Aorta (tissue), 5 donors: ENCODE data around the gene RASAL3. TPM values are rescaled to one million over a fixed set of nuclear protein-coding genes. Genes with fewer than 3 reads are reported as not detected.
"Not testable (repeated sequence)": the region's sequence is repeated elsewhere in the genome, so short reads cannot be mapped to it uniquely, and the experiment has no call there.

Experiments used
- ATAC-seq: fragments of 200-7000 bp; cut with Tn5 transposase; one replicate; pipeline ENCODE4 v1.9.1; 2022; ENCODE audit warnings: moderate library complexity; ENCODE audit not compliant: low FRiP score
- DNase-seq, 2 donors: peaks; one replicate each; pipeline ENCODE4 v3.0.0-alpha.2; 2020
- H3K27ac ChIP-seq, 2 donors: one replicate each; pipeline ENCODE4 v1.5.1; 2013; ENCODE audit warnings: low read length in 2 of 2, mild to moderate bottlenecking in 2 of 2, moderate library complexity in 2 of 2, control low read depth in 1 of 2, inconsistent platforms in 1 of 2, low read depth in 1 of 2
- H3K27me3 ChIP-seq, 2 donors: one replicate each; pipeline ENCODE4 v1.6.1; 2013; ENCODE audit warnings: control low read depth in 1 of 2, low read length in 1 of 2, mild to moderate bottlenecking in 1 of 2, moderate library complexity in 1 of 2; ENCODE audit not compliant: insufficient read depth in 2 of 2, control insufficient read depth in 1 of 2
- H3K36me3 ChIP-seq, 2 donors: one replicate each; pipeline ENCODE4 v1.6.1; 2013; ENCODE audit warnings: control low read depth in 1 of 2, low read length in 1 of 2, mild to moderate bottlenecking in 1 of 2; ENCODE audit not compliant: insufficient read depth in 2 of 2, control insufficient read depth in 1 of 2
- H3K4me1 ChIP-seq, 2 donors: one replicate each; pipeline ENCODE4 v1.6.1; 2013; ENCODE audit warnings: low read length in 2 of 2, control low read depth in 1 of 2, mild to moderate bottlenecking in 1 of 2, moderate library complexity in 1 of 2; ENCODE audit not compliant: insufficient read depth in 2 of 2, control insufficient read depth in 1 of 2
- H3K4me3 ChIP-seq, 2 donors: one replicate each; pipeline ENCODE4 v1.5.1; 2013; ENCODE audit warnings: low read length in 2 of 2, control low read depth in 1 of 2, mild to moderate bottlenecking in 1 of 2
- H3K9me3 ChIP-seq: one replicate; pipeline ENCODE4 v1.6.1; 2013; ENCODE audit warnings: mild to moderate bottlenecking, low read length; ENCODE audit not compliant: control insufficient read depth
- WGBS, 2 donors: extraction: QIAGEN DNeasy Blood & Tissue Kit; methylation state at CpG; one replicate each; pipeline ENCODE4 v1.1.7; 2013; 5-methylcytosine and 5-hydroxymethylcytosine counted together
- intact Hi-C, 2 donors: fragments of 100-400 bp; cut with DNase I; formaldehyde crosslinking; loops; one replicate each; pipeline versions ENCODE4 v1.14.2 to v1.15.0; 2022
- polyA plus RNA-seq, 2 donors: library from polyadenylated mRNA; stranded (reverse); fragments of 200-250 nt; gene quantifications; one replicate each; pipeline ENCODE4 v1.2.3, GENCODE V29; 2013
- total RNA-seq, 2 donors: library from RNA; stranded (reverse); fragmentation: NEBNext Ultra II Directional; extraction: Animal tissue kit (Norgen Biotek cat#: 25700); gene quantifications; one replicate each; pipeline ENCODE4 v1.2.1, GENCODE V29; 2021
- donor health status: healthy with polysubstance abuse.
- donor health status: Bipolar disorder and iron deficiency.
- donor health status: DM: no; HTN: no; CAD: no.
- donor health status: DM: no; HTN: no; CAD: no.
- donor health status: DM: yes; HTN: yes; CAD: no.

RASAL3 gene
- total and polyA plus RNA-seq, 4 donors, result 0.90 to 10.9 (median 4.8) TPM

- H3K9me3 ChIP-seq, result no peaks in the 10 kb centered on the region
- no peaks in the 10 kb centered on the region for H3K4me1 ChIP-seq
- WGBS, 2 donors, result 85 to 94% methylated on average over 5 of the region's 5 CpGs
- H3K36me3 ChIP-seq, result no peaks in the 10 kb centered on the region
- no peaks in the 10 kb centered on the region for H3K27me3 ChIP-seq
- H3K4me3 ChIP-seq, result no peak overlapping the region
- DNase-seq, result peak in 1 of 2 donors; percentile 51
- ATAC-seq, result no peak
- H3K27ac ChIP-seq, result no peak overlapping the region
- intact Hi-C loops, result no loop called here
Measured at GRCh38 chr19:15476325-15476724, 12.0 kb upstream of the RASAL3 start.

GRCh38 chr19:15475611-15476010, 11.3 kb upstream of the RASAL3 start:
- H3K27ac ChIP-seq, result no peak overlapping the region
- no peak overlapping the region for H3K4me3 ChIP-seq
- peak in 1 of 2 donors; percentile 65 for DNase-seq
- ATAC-seq, result no peak
- 92 to 94% methylated on average over 10 of the region's 10 CpGs for WGBS, 2 donors
- no peaks in the 10 kb centered on the region for H3K36me3 ChIP-seq
- no peaks in the 10 kb centered on the region for H3K4me1 ChIP-seq
- intact Hi-C loops, result no loop called here
- no peaks in the 10 kb centered on the region for H3K27me3 ChIP-seq
- no peaks in the 10 kb centered on the region for H3K9me3 ChIP-seq

GRCh38 chr19:15475169-15475568, 10.8 kb upstream of the RASAL3 start:
- Histone ChIP-seq H3K27ac (no peak overlapping the region), H3K4me1 (no peaks in the 10 kb centered on the region), H3K36me3 (no peaks in the 10 kb centered on the region), H3K27me3 (no peaks in the 10 kb centered on the region), H3K9me3 (no peaks in the 10 kb centered on the region), H3K4me3 (no peak overlapping the region)
- DNase-seq (peak in 1 of 2 donors; percentile 6), ATAC-seq (no peak)
- intact Hi-C loops, result no loop called here
- WGBS, 2 donors, result 77 to 82% methylated on average over 4 of the region's 4 CpGs

- intact Hi-C loops, H3K27ac ChIP-seq, H3K4me3 ChIP-seq, H3K4me1 ChIP-seq, H3K9me3 ChIP-seq, ATAC-seq, H3K36me3 ChIP-seq, H3K27me3 ChIP-seq: not testable (repeated sequence)
- 72 to 73% methylated on average over 4 of the region's 4 CpGs for WGBS, 2 donors
- peak in 1 of 2 donors; percentile 4 for DNase-seq
Measured at GRCh38 chr19:15473821-15474220, 9.5 kb upstream of the RASAL3 start.

- ATAC-seq (peak; percentile 24), DNase-seq (peak; percentile 24 to 62)
- Histone ChIP-seq H3K27ac (no peak overlapping the region), H3K9me3 (no peaks in the 10 kb centered on the region), H3K27me3 (no peaks in the 10 kb centered on the region), H3K36me3 (no peaks in the 10 kb centered on the region), H3K4me1 (no peaks in the 10 kb centered on the region), H3K4me3 (no peak overlapping the region)
- intact Hi-C loops, result no loop called here
- WGBS, 2 donors, result 42 to 56% methylated on average over 31 of the region's 31 CpGs
Measured at GRCh38 chr19:15471639-15472101, 7.3 kb upstream of the RASAL3 start.

GRCh38 chr19:15469513-15470297, 5.4 kb upstream of the RASAL3 start:
- Histone ChIP-seq H3K27ac (no peak overlapping the region), H3K9me3 (no peaks in the 10 kb centered on the region), H3K4me1 (no peaks in the 10 kb centered on the region), H3K27me3 (no peaks in the 10 kb centered on the region), H3K36me3 (no peaks in the 10 kb centered on the region), H3K4me3 (no peak overlapping the region)
- peak; percentile 56 to 76 for DNase-seq
- peak; percentile 62 for ATAC-seq
- WGBS, 2 donors, result 5 to 6% methylated on average over 61 to 65 of the region's 65 CpGs
- intact Hi-C loops, result no loop called here

GRCh38 chr19:15468675-15469512, 4.5 kb upstream of the RASAL3 start:
- 66 to 71% methylated on average over 12 of the region's 12 CpGs for WGBS, 2 donors
- Histone ChIP-seq H3K36me3 (no peaks in the 10 kb centered on the region), H3K27ac (no peak overlapping the region), H3K27me3 (no peaks in the 10 kb centered on the region), H3K9me3 (no peaks in the 10 kb centered on the region), H3K4me1 (no peaks in the 10 kb centered on the region), H3K4me3 (no peak overlapping the region)
- ATAC-seq (no peak), DNase-seq (peak in 1 of 2 donors; percentile 42)
- intact Hi-C loops, result no loop called here

- peak in 1 of 2 donors; percentile 32 for DNase-seq
- Histone ChIP-seq H3K27ac (no peak overlapping the region), H3K27me3 (no peaks in the 10 kb centered on the region), H3K36me3 (no peaks in the 10 kb centered on the region), H3K4me3 (no peak overlapping the region), H3K4me1 (no peaks in the 10 kb centered on the region), H3K9me3 (no peaks in the 10 kb centered on the region)
- 81 to 82% methylated on average over 6 of the region's 6 CpGs for WGBS, 2 donors
- ATAC-seq, result no peak
- intact Hi-C loops, result no loop called here
Measured at GRCh38 chr19:15467734-15468214, 3.4 kb upstream of the RASAL3 start.
